HEK293T (cell line): ENCODE measurements around the gene SH3RF1.

ENCODE experiments used
- BHLHE40 ChIP-seq: fragments of 450-650 bp; IDR thresholded peaks from 2 replicates; pipeline ENCODE4 v1.6.1; 2016; ENCODE audit warnings: mild to moderate bottlenecking, moderate library complexity, borderline replicate concordance
- CTBP1 ChIP-seq: fragments of 450-650 bp; IDR thresholded peaks from 2 replicates; pipeline ENCODE4 v1.6.1; 2016; ENCODE audit warnings: borderline replicate concordance
- FOXA1 ChIP-seq: fragments of 450-650 bp; IDR thresholded peaks from 2 replicates; pipeline ENCODE4 v1.6.1; 2016; ENCODE audit warnings: mild to moderate bottlenecking
- HDGF ChIP-seq: fragments of 450-650 bp; IDR thresholded peaks from 2 replicates; pipeline ENCODE4 v1.6.1; 2017; ENCODE audit warnings: antibody characterized with exemption, borderline replicate concordance
- L3MBTL2 ChIP-seq: fragments of 450-650 bp; conservative IDR thresholded peaks from 2 replicates; pipeline ENCODE4 v1.6.1; 2016; ENCODE audit warnings: mild to moderate bottlenecking
- LEF1 ChIP-seq: fragments of 450-650 bp; IDR thresholded peaks from 2 replicates; pipeline ENCODE4 v1.6.1; 2017; ENCODE audit warnings: mild to moderate bottlenecking, borderline replicate concordance
- SP1 ChIP-seq: fragments of 450-650 bp; IDR thresholded peaks from 2 replicates; pipeline ENCODE4 v1.6.1; 2017
- SUZ12 ChIP-seq: fragments of 450-650 bp; IDR thresholded peaks from 2 replicates; pipeline ENCODE4 v1.6.1; 2016; ENCODE audit warnings: mild to moderate bottlenecking
- TARDBP ChIP-seq: fragments of 450-650 bp; IDR thresholded peaks from 2 replicates; pipeline ENCODE4 v1.6.1; 2016
- ZNF384 ChIP-seq: fragments of 450-650 bp; IDR thresholded peaks from 2 replicates; pipeline ENCODE4 v1.6.1; 2016

GRCh38 chr4:169252339-169253112 is 18.2 kb downstream of the SH3RF1 start:
- TF ChIP-seq HDGF = no peak
- no peak for TF ChIP-seq ZNF384
- no peak for TF ChIP-seq L3MBTL2
- no peak for TF ChIP-seq BHLHE40
- no peak for TF ChIP-seq TARDBP
- TF ChIP-seq SP1 = no peak
- no peak for TF ChIP-seq FOXA1
- TF ChIP-seq LEF1 = no peak
- TF ChIP-seq SUZ12 = no peak
- TF ChIP-seq CTBP1 = no peak
